Karpas-422 (cell line): ENCODE measurements around the gene JUNB. TPM values are rescaled to one million over a fixed set of nuclear protein-coding genes. Genes with fewer than 3 reads are reported as not detected.
A peak's percentile ranks its signal among the peaks of the same experiment; 100 is the strongest.
"Not testable (repeated sequence)": the region's sequence is repeated elsewhere in the genome, so short reads cannot be mapped to it uniquely, and the experiment has no call there.

Experiments used
- DNase-seq: peaks from one replicate; pipeline ENCODE4 v3.0.0-alpha.2; 2015
- H2AFZ ChIP-seq: fragments of 200-600 bp; sonication (generic); 2 replicates; pipeline ENCODE4 v1.6.1; 2014; ENCODE audit warnings: antibody characterized with exemption, low read length, mixed read lengths
- H3K27ac ChIP-seq: fragments of 200-600 bp; sonication (generic); 2 replicates; pipeline ENCODE4 v1.5.1; 2014; ENCODE audit warnings: mild to moderate bottlenecking, low read length, moderate library complexity
- H3K27me3 ChIP-seq: fragments of 200-600 bp; sonication (generic); 2 replicates; pipeline ENCODE4 v1.6.1; 2014; ENCODE audit warnings: low read length, mixed read lengths
- H3K36me3 ChIP-seq: fragments of 200-600 bp; sonication (generic); 2 replicates; pipeline ENCODE4 v1.6.1; 2014; ENCODE audit warnings: low read length, mixed read lengths; ENCODE audit not compliant: insufficient read depth
- H3K4me1 ChIP-seq: fragments of 200-600 bp; sonication (generic); 2 replicates; pipeline ENCODE4 v1.6.1; 2014; ENCODE audit warnings: mild to moderate bottlenecking, low read length, mixed read lengths
- H3K4me2 ChIP-seq: fragments of 200-600 bp; sonication (generic); 2 replicates; pipeline ENCODE4 v1.6.1; 2014; ENCODE audit warnings: low read length, low read depth, mild to moderate bottlenecking; ENCODE audit not compliant: poor library complexity, severe bottlenecking
- H3K4me3 ChIP-seq: fragments of 200-600 bp; sonication (generic); 2 replicates; pipeline ENCODE4 v1.5.1; 2014; ENCODE audit warnings: mild to moderate bottlenecking, antibody characterized with exemption, low read length, mixed read lengths
- H3K79me2 ChIP-seq: fragments of 200-600 bp; sonication (generic); 2 replicates; pipeline ENCODE4 v1.6.1; 2014; ENCODE audit warnings: mild to moderate bottlenecking, low read length, mixed read lengths
- H3K9ac ChIP-seq: fragments of 200-600 bp; sonication (generic); 2 replicates; pipeline ENCODE4 v1.6.0; 2014; ENCODE audit warnings: low read length
- H3K9me2 ChIP-seq: fragments of 200-600 bp; sonication (generic), shearing (Covaris generic); replicated peaks from 2 replicates; pipeline ENCODE4 v1.6.0; 2014; ENCODE audit warnings: mild to moderate bottlenecking, low read length, moderate library complexity; ENCODE audit not compliant: insufficient read depth
- H3K9me3 ChIP-seq: fragments of 300-700, 200-600 bp; sonication (generic); 2 replicates; pipeline ENCODE4 v1.6.1; 2014; ENCODE audit warnings: low read length, mixed read lengths
- H4K20me1 ChIP-seq: fragments of 200-600 bp; sonication (generic); 2 replicates; pipeline ENCODE4 v1.6.1; 2014; ENCODE audit warnings: mild to moderate bottlenecking, antibody characterized with exemption, low read length, low read depth; ENCODE audit not compliant: insufficient read depth
- total RNA-seq: library from RNA; depleted of rRNA; stranded (reverse); fragments of >200 nt; shearing (Covaris generic); gene quantifications from 2 replicates; pipeline ENCODE4 v1.2.3, GENCODE V29; 2014; ENCODE audit warnings: low replicate concordance

JUNB gene
- total RNA-seq, 1 experiment from 2014 or later = 60.0 TPM

- H3K9me2 ChIP-seq = no peaks in the 10 kb centered on the region
- peak overlapping the region; percentile 96 for H3K9ac ChIP-seq
- H3K4me1 ChIP-seq = peaks cover 38% of the 10 kb centered on the region
- no peaks in the 10 kb centered on the region for H3K27me3 ChIP-seq
- peaks cover 5% of the 10 kb centered on the region; the same call in 1 of the 2 replicates for H4K20me1 ChIP-seq
- H3K36me3 ChIP-seq = no peaks in the 10 kb centered on the region; the same call in 1 of the 2 replicates
- peak overlapping the region; percentile 95 for H3K4me2 ChIP-seq
- H3K4me3 ChIP-seq = peak overlapping the region; percentile 80
- peaks cover 18% of the 10 kb centered on the region for H3K79me2 ChIP-seq
- peak overlapping the region; percentile 66 for H3K27ac ChIP-seq
- DNase-seq = peak; percentile 43
- H2AFZ ChIP-seq = no peak overlapping the region
- H3K9me3 ChIP-seq = no peaks in the 10 kb centered on the region
These were observed 3.1 kb downstream of the JUNB start for GRCh38 chr19:12794196-12794941.

DNA sequence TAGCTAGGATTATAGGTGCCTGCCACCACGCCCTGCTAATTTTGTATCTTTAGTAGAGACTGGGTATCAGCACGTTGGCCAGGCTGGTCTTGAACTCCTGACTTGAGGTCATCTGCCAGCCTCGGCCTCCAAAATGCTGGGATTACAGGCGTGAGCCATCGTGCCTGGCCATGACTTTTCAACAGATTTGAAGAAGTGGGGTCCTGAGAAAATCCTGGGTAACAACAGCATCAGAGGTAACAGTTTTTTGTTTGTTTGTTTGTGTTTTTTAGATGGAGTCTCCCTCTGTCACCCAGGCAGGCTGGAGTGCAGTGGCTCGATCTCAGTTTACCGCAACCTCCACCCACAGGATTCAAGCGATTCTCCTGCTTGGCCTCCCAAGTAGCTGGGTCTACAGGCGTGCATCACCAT lies 3.7 kb downstream of the JUNB start:
- H3K9me3 ChIP-seq = no peaks in the 10 kb centered on the region
- H3K36me3 ChIP-seq = peaks cover 6% of the 10 kb centered on the region
- H2AFZ ChIP-seq = no peak overlapping the region
- no peak overlapping the region for H3K27ac ChIP-seq
- peaks cover 38% of the 10 kb centered on the region for H3K4me1 ChIP-seq
- no peak for DNase-seq
- H4K20me1 ChIP-seq = peaks cover 5% of the 10 kb centered on the region; the same call in 1 of the 2 replicates
- peaks cover 22% of the 10 kb centered on the region for H3K79me2 ChIP-seq
- H3K4me2 ChIP-seq = no peak overlapping the region
- H3K9me2 ChIP-seq = no peaks in the 10 kb centered on the region
- H3K4me3 ChIP-seq = no peak overlapping the region
- no peaks in the 10 kb centered on the region for H3K27me3 ChIP-seq
- H3K9ac ChIP-seq = 0 out of 2 replicates have a peak overlapping the region, but pooled peaks have one; percentile 96

DNA sequence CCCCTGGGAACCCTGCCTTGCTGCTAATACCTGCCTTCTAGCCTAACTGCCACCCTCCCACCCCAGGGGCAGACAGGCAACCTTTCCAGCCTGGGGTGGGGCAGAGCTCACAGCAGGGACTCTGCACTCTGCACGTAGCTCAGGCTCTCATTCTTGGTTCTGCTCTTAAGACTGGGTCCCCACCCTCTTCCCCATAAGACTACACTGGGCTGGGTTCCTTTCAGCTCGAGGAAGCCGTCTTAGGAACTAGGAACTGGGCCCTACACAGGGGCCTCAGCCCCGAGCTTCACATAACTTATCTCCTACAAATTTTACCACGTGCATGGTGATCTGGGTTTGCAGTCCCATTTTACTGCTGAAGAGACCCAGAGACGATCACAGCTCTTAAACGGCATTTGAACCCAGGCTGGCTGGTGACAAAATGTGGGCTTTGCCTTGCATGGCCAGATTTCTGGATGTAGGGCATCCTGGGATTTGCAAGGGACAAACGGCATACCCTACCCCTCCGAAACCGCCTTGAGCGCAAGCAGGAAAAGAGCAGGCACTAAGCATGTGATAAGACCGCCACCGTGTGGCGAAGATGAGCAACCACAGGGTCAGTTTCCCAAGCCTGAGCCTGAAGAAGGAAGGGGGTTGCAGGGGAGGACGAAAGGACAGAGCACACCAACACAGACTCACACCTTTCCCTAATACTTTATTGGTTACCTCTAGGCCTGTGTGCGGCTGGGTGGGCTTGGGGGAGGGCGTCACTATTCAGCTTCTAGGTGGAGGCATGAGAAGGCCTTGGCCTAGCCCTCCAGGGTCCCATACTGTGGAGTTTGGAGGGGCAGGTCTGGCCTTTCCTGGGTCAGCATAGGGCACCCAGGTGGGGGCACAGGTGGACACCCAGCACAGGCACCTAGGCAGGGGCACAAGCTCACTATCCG lies 5.1 kb downstream of the JUNB start:
- H3K4me2 ChIP-seq = peak overlapping the region; percentile 2
- no peaks in the 10 kb centered on the region for H3K9me3 ChIP-seq
- no peak overlapping the region for H3K4me3 ChIP-seq
- peaks cover 6% of the 10 kb centered on the region for H3K36me3 ChIP-seq
- peaks cover 34% of the 10 kb centered on the region for H3K4me1 ChIP-seq
- peak overlapping the region; percentile 14; the same call in 1 of the 2 replicates for H3K9ac ChIP-seq
- H2AFZ ChIP-seq = no peak overlapping the region
- H3K27me3 ChIP-seq = no peaks in the 10 kb centered on the region
- H4K20me1 ChIP-seq = peaks cover 5% of the 10 kb centered on the region; the same call in 1 of the 2 replicates
- no peaks in the 10 kb centered on the region for H3K9me2 ChIP-seq
- peaks cover 36% of the 10 kb centered on the region for H3K79me2 ChIP-seq
- peak; percentile 92 for DNase-seq
- 0 out of 2 replicates have a peak overlapping the region, but pooled peaks have one; percentile 12 for H3K27ac ChIP-seq

DNA sequence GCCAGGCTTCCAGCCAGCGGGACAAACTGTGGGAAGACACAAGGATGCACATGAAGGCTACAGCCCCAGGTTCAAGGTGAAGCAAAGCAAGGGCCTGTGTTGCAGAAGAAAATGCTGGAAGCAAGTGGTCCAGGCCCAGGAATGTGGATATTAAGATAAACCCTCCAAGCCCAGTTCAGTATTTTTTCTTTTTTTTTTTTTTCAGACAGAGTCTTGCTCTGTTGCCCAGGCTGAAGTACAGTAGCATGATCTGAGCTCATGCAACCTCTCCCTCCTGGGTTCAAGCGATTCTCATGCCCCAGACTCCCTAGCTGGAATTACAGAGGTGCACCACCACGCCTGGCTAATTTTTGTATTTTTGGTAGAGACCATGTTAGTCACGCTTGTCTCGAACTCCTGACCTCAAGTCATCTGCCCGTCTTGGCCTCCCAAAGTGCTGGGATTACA lies 5.9 kb downstream of the JUNB start:
- H3K9me2 ChIP-seq = no peaks in the 10 kb centered on the region
- no peaks in the 10 kb centered on the region for H3K27me3 ChIP-seq
- no peak overlapping the region for H2AFZ ChIP-seq
- H3K36me3 ChIP-seq = peaks cover 6% of the 10 kb centered on the region
- H4K20me1 ChIP-seq = peaks cover 5% of the 10 kb centered on the region; the same call in 1 of the 2 replicates
- no peak overlapping the region for H3K27ac ChIP-seq
- peaks cover 38% of the 10 kb centered on the region for H3K4me1 ChIP-seq
- peak; percentile 58 for DNase-seq
- H3K4me3 ChIP-seq = no peak overlapping the region
- H3K79me2 ChIP-seq = peaks cover 31% of the 10 kb centered on the region
- no peak overlapping the region for H3K9ac ChIP-seq
- H3K9me3 ChIP-seq = no peaks in the 10 kb centered on the region
- no peak overlapping the region for H3K4me2 ChIP-seq

DNA sequence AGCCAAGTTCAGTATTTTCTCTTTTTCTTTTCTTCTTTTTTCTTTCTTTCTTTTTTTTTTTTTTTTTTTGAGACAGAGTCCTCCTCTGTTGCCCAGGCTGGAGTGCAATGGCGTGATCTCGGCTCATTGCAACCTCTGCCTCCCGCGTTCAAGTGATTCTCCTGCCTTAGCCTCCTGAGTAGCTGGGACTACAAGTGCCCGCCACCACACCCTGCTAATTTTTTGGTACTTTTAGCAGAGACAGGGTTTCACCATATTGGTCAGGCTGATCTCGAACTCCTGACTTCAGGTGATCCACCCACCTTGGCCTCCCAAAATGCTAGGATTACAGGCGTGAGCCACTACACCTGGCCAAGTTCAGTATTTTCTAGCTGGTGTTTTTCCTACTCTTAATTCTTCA lies 6.3 kb downstream of the JUNB start:
- H3K27ac ChIP-seq, H4K20me1 ChIP-seq, H3K36me3 ChIP-seq, H2AFZ ChIP-seq, H3K27me3 ChIP-seq, H3K9me2 ChIP-seq, H3K4me3 ChIP-seq, H3K9ac ChIP-seq, H3K4me2 ChIP-seq, DNase-seq, H3K9me3 ChIP-seq: not testable (repeated sequence)
- Histone ChIP-seq H3K4me1 (peaks cover 43% of the 10 kb centered on the region), H3K79me2 (peaks cover 28% of the 10 kb centered on the region)

- H3K4me2 ChIP-seq = peak overlapping the region; percentile 83
- H3K9me3 ChIP-seq = no peaks in the 10 kb centered on the region
- peak overlapping the region; percentile 88 for H3K9ac ChIP-seq
- no peaks in the 10 kb centered on the region for H3K27me3 ChIP-seq
- no peak overlapping the region for H2AFZ ChIP-seq
- no peaks in the 10 kb centered on the region for H3K9me2 ChIP-seq
- H3K36me3 ChIP-seq = peaks cover 6% of the 10 kb centered on the region
- H4K20me1 ChIP-seq = no peaks in the 10 kb centered on the region
- peak overlapping the region; percentile 83; the same call in 1 of the 2 replicates for H3K4me3 ChIP-seq
- no peak for DNase-seq
- peaks cover 30% of the 10 kb centered on the region for H3K4me1 ChIP-seq
- H3K79me2 ChIP-seq = peaks cover 20% of the 10 kb centered on the region
- no peak overlapping the region for H3K27ac ChIP-seq
These were observed 8.6 kb downstream of the JUNB start for GRCh38 chr19:12799742-12800465.

GRCh38 chr19:12800466-12800770 lies 9.1 kb downstream of the JUNB start:
- Histone ChIP-seq H3K4me3 (peak overlapping the region; percentile 83), H3K27ac (peak overlapping the region; percentile 62; the same call in 1 of the 2 replicates), H2AFZ (no peak overlapping the region), H3K36me3 (peaks cover 6% of the 10 kb centered on the region), H3K27me3 (no peaks in the 10 kb centered on the region), H3K4me2 (peak overlapping the region; percentile 83), H3K79me2 (peaks cover 20% of the 10 kb centered on the region), H4K20me1 (no peaks in the 10 kb centered on the region), H3K4me1 (peaks cover 29% of the 10 kb centered on the region), H3K9me3 (no peaks in the 10 kb centered on the region), H3K9me2 (no peaks in the 10 kb centered on the region), H3K9ac (peak overlapping the region; percentile 88)
- no peak for DNase-seq
